ENCODE measurements around the gene BPIFB6. TPM values are rescaled to one million over a fixed set of nuclear protein-coding genes. Genes with fewer than 3 reads are reported as not detected.
A peak's percentile ranks its signal among the peaks of the same experiment; 100 is the strongest.

The BPIFB6 gene, protein sequence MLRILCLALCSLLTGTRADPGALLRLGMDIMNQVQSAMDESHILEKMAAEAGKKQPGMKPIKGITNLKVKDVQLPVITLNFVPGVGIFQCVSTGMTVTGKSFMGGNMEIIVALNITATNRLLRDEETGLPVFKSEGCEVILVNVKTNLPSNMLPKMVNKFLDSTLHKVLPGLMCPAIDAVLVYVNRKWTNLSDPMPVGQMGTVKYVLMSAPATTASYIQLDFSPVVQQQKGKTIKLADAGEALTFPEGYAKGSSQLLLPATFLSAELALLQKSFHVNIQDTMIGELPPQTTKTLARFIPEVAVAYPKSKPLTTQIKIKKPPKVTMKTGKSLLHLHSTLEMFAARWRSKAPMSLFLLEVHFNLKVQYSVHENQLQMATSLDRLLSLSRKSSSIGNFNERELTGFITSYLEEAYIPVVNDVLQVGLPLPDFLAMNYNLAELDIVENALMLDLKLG
- total RNA-seq (2014; rRNA removed; shearing (Covaris generic)) = not detected in 2 replicates
- polyA plus RNA-seq (2015; cell fraction: cytosol; rRNA removed) = not detected in 2 replicates
- not detected in 2 replicates for polyA plus RNA-seq (2015; cell fraction: nucleus; rRNA removed)

DNA sequence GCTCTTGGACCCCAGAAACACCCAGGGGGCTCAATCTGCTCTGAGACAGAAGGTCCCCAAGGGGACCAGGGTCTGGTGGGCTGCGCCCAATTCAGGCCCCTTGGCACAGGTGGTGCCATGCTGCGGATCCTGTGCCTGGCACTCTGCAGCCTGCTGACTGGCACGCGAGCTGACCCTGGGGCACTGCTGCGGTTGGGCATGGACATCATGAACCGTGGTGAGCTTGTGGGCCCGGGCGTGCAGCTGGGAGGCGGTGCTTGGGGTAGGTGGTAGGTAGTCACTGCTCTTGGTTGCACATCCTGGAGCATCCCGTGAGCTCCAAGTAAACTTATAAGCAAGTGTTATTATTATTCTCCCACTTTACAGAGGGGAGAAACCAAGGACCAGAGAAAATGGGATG, at the start of gene BPIFB6:
TSS of gene BPIFB6 (plus strand) at position 118 of the 400 bp plus-strand sequence. CDS start at position 118, 0 bp downstream.
- no peak for DNase-seq (ENCODE audit: low read depth, low spot score)
- in situ Hi-C loops (cut with HindIII; ENCODE audit: low pct_unique_long_range_greater_than_20kb, low sequenced_read_pairs) = no loop called here

DNA sequence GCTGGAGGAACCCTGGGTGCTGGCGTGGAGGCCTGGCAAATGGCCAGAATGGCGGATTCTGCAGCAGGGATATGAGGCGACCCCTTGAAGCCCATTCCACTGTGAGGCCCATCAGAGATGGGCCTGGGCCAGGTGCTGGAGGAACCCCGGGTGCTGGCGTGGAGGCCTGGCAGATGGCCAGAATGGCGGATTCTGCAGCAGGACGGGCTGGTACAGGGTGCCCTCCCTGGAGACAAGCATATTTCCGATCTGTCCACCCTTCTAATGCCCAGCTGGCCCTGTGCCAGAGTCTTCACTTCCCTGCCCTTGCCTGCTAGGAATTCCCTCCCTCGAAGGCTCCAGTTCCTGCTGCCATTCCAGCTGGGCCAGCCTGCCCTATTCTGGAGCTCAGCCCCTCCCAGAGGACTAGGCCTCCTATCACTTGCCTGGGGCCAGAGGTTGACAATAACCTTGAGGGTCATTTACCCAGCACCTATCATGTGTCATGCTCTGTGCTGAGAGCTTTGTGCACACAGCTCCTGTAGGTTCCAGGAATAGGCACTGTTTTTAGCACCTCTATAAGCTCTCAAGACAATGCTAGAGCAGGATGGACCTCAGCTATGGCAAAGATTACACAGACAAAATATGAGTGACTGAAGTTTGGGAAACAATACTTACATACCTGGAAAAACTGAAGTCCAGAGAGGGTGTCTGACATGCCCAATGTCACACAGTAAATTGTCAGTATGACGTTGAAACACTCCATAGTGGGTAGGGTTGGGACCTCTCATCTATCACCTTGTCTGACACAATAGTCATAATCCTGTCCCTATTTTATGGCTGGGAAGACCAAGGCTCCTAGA, 48.6 kb upstream of the BPIFB6 start:
- peak; percentile 17 for DNase-seq (ENCODE audit: low read depth, low spot score)
- in situ Hi-C loops (cut with HindIII; ENCODE audit: low pct_unique_long_range_greater_than_20kb, low sequenced_read_pairs) = no loop called here

DNA sequence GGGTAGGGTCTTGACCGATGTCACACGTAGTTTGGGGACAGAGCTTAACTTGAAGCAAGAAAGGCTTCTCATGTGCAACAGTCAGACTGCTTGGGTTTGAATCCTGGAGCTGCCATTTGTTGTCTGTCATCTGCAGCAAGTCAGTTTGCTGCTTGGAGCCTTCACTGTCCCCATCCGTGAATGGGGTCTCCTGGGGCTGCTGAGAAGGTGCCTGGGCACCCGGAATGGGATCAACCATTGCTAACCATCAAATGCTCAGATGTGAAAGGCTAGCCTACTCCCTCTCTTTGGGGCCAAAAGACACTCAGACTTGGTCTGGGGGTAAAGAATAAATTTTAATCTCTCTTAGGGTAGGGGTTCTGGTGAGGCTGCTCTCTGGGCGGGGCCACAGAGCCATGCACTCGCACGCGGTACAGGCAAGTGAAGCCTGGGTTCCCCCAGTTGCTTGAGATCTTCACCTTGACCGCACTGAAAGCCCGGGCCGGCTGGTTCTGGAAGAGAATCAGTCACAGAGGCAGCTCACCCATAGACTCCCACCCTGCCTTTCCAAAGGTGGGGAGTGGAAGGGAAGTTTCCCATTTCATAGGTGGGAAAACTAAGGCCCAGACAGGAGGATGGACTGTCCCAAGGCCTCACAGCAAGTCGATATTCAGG, 47.9 kb upstream of the BPIFB6 start:
- in situ Hi-C loops (cut with HindIII; ENCODE audit: low pct_unique_long_range_greater_than_20kb, low sequenced_read_pairs) = no loop called here
- no peak for DNase-seq (ENCODE audit: low read depth, low spot score)

DNA sequence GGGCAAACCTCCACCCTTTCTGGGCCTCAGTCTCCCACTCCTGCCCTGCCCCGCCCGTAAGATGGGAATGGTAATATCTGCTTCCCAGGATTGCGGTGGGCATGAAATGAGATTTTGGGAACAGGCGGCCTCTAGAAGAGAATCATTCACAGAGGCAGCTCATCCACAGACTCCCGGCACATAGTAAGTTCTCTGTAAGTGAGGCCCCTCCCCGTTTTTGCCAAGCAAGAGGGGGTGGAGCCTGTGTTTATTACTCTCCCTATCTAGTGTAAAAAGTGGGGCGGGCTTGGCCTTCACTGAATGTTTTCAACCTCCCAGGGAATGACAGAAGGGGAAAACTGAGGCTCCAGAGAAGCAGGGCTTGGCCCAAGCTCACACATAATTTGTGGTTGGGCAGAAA, 47.3 kb upstream of the BPIFB6 start:
- in situ Hi-C loops (cut with HindIII; ENCODE audit: low pct_unique_long_range_greater_than_20kb, low sequenced_read_pairs) = no loop called here
- peak; percentile 49 for DNase-seq (ENCODE audit: low read depth, low spot score)

DNA sequence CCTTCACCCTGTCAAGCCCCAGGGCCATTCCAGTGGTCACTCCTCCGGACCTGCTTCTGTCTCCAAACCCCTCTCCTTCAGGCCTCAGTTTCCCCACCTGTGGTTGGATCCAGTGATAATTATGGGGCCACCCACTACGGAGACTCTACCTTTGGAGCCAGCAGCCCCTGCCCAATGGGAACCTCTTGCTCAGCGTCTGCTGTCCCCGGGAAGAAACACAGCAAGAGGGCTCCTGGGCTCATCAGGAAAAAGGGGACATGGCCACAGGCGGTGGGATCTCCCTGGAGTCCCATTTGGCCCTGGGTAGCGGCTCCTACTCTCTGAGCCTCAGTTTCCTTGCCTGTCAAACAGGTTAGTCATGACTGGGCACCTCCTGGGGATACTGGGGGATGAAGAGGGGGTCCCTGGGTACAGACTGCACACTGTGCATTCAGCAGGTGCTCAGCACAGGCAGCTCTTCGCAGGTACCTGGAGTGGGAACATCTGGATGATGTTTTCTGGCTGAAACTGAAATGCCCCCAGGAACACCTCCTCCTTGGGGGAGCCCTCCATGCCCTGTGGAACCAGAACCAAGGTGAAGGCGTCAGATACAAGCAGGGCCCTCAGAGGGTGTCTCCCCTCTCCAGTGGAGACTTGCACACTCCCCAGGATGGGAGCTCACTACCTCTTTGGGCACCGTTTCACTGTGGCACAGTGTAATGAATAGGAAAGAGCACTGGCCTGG, 46.7 kb upstream of the BPIFB6 start:
- no peak for DNase-seq (ENCODE audit: low read depth, low spot score)

DNA sequence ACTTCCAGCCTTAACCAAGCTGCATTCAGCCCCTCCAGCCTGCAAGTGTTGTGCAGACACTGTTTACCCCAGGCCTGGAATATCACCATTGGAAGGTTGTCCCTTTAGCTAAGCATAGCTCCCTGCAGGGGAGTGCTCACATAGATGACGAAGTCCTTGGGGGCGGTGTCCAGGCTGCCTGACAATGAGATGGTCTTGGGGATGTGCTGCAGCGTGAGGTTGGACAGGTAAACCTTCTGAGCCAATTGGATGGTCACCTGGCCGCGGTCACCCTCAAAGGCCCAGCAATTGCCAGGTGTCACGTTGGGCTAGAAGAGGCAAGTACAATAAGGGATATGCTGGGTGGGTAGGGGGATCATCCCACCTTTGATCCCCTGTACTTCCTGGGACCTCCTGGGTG, 45.9 kb upstream of the BPIFB6 start:
- DNase-seq (ENCODE audit: low read depth, low spot score) = no peak
- in situ Hi-C loops (cut with HindIII; ENCODE audit: low pct_unique_long_range_greater_than_20kb, low sequenced_read_pairs) = no loop called here

More for the DNA sequence above, 46.7 kb upstream of the BPIFB6 start:
- in situ Hi-C loops (cut with HindIII; ENCODE audit: low pct_unique_long_range_greater_than_20kb, low sequenced_read_pairs) = no loop called here

DNA sequence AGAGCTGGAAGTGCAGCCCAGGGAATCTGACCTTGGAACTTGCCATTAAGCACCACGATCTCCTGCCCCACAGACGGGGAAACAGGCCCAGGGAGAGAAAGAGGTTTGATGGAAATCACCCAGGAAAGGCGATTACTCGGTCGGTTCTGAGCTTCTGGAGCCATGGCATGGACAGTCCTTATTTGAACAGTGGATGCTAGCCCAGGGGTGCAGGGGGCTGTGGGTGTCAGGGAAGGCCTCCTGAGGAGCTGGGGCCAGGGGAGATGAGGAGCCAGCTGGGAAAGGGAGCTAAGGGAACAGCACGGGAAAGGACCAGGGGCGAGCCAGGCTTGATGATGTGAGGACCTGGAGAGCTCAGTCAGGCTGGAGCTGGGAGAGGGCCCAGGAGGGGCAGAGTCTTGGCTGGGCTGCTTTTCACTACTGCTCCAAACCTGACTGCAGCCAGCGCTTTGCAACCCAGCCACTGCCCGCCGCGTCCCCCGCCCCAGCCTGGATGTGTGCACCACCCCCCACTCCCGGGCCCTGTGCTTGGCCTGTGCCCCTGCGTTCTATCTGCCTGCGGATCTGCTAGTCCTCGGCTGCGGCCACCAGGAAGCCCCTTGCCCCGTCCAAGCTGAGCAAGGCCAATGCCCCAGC, 45.0 kb upstream of the BPIFB6 start:
- in situ Hi-C loops (cut with HindIII; ENCODE audit: low pct_unique_long_range_greater_than_20kb, low sequenced_read_pairs) = no loop called here
- no peak for DNase-seq (ENCODE audit: low read depth, low spot score)

DNA sequence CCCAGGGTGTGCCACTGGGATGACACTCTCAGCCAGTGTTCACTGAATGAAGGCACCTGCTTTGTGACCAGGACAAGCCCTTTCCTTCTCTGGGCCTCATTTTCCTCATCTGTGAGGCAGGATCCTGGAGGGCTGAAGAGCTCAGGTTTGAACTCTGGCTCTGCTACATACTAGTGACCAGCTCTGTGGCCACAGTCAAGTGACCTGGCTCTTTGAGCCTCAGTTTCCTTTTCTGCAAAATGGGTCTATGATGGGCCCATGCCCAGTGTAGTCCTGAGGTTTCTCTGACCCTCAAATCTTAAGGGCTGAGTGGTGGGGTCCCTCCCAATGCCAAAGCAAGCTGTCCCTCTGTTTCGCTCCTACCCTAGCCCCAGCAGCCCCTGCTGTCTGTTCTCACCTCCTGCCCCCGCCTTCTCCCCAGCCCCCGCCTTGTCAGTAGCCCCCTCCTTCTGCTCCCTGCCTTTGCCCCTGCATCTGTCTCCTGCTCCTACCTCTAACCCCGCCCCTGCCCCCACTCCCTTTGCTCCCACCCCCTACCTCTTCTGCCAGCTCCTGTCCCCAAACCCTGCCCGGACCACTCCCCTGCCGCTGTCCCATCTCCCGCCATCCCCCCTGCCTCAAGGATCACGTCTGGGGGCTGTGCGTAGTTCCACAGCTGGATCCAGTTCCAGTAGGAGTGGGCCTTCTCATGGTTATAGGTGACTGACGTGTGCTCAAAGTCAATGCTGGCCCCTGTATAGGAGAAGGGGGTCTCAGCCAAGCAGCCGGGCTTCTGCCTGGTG, 44.2 kb upstream of the BPIFB6 start:
- in situ Hi-C loops (cut with HindIII; ENCODE audit: low pct_unique_long_range_greater_than_20kb, low sequenced_read_pairs) = no loop called here
- DNase-seq (ENCODE audit: low read depth, low spot score) = no peak

DNA sequence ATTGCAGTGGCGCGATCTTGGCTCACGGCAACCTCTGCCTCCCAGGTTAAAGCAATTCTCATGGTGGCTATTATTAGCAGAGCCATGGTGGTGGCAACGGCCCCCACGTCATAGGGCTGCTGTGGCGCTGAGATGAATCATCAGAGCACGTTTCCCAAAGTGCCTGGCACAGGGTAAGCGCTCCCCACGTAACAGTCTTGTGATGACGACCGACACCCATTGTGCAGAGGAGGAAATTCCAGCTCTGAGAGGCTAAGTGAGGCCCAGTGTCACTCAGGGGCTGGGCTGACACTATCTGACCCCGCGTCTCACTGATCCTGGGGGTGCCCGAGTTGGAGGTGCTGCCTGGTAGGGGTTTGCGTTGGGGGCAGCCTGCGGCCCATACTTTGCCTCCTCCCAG, 43.4 kb upstream of the BPIFB6 start:
- DNase-seq (ENCODE audit: low read depth, low spot score) = peak; percentile 36
- in situ Hi-C loops (cut with HindIII; ENCODE audit: low pct_unique_long_range_greater_than_20kb, low sequenced_read_pairs) = no loop called here

DNA sequence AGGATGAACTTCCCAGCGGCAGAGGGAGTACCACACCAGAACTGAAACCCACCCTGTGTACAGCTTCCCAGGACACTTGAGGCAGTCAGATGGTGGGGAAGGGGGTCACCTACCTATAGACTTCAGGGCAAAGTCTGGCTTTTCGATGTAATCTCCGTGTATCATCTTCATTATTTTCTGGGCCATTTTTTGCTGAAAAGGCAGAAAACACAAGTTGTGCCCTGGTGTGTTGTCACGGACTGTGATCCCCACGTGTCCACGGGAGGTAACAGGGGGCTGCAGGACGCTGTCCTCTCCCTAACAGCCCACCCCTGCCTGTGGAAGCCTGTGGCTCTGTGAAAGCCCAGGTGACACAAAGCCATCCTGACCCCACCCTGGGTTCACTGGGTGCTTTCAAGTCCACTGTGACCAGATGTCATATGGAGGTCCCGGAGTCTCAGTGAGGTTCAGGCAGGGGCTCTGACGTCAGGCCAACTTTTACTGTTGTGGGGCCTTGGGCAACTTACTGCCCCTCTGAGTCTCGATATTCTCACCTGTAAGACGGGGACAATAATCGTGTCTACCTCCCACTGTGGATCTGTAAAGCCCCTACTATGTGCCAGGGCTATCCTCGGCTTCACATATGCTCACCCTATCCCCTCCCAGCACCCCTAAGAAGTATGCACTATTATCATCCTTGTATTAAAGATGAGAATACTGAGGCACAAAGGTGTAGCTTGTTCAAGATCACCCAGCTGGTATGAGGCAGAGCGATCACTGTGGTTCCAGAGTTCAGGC, 41.8 kb upstream of the BPIFB6 start:
- DNase-seq (ENCODE audit: low read depth, low spot score) = no peak
- in situ Hi-C loops (cut with HindIII; ENCODE audit: low pct_unique_long_range_greater_than_20kb, low sequenced_read_pairs) = no loop called here

DNA sequence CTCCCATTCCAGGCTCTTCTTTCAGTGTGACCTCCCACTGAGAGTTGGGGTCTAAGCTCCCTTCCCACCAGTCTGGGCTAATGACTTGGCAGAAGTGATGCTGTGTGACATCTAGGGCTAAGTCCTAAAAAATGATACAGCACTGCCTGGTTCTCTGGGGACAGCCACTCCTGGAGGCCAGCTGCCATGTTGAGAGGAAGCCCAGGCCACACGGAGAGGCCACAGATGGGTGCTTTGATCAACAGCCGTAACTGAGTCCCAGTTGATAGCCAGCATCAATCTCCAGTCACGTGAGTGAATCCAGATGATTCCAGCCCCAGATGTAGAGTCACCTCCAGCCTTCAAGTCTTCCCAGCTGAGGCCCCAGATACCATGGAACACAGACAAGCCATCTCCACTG, 41.0 kb upstream of the BPIFB6 start:
- no peak for DNase-seq (ENCODE audit: low read depth, low spot score)

DNA sequence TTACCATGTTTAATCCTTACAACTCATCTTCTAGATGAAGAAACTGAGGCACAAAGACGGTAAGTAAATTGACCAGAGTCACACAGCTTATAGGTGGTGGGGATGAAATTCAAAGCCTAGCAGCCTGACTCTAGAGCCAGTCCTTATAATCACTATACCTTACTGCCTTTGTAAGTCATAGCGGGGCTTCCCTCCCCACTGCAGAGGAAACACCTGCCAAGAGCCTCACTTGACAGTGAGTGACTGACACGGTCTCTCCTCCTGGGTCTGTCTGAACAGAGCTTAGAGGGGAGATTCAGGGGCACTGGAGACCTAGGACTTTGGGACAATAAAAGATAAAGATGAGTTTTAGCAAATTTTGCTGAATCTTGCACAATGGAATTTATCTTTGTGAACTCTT, 40.1 kb upstream of the BPIFB6 start:
- DNase-seq (ENCODE audit: low read depth, low spot score) = no peak
- in situ Hi-C loops (cut with HindIII; ENCODE audit: low pct_unique_long_range_greater_than_20kb, low sequenced_read_pairs) = no loop called here

More for the DNA sequence above, 41.0 kb upstream of the BPIFB6 start:
- in situ Hi-C loops (cut with HindIII; ENCODE audit: low pct_unique_long_range_greater_than_20kb, low sequenced_read_pairs) = no loop called here

DNA sequence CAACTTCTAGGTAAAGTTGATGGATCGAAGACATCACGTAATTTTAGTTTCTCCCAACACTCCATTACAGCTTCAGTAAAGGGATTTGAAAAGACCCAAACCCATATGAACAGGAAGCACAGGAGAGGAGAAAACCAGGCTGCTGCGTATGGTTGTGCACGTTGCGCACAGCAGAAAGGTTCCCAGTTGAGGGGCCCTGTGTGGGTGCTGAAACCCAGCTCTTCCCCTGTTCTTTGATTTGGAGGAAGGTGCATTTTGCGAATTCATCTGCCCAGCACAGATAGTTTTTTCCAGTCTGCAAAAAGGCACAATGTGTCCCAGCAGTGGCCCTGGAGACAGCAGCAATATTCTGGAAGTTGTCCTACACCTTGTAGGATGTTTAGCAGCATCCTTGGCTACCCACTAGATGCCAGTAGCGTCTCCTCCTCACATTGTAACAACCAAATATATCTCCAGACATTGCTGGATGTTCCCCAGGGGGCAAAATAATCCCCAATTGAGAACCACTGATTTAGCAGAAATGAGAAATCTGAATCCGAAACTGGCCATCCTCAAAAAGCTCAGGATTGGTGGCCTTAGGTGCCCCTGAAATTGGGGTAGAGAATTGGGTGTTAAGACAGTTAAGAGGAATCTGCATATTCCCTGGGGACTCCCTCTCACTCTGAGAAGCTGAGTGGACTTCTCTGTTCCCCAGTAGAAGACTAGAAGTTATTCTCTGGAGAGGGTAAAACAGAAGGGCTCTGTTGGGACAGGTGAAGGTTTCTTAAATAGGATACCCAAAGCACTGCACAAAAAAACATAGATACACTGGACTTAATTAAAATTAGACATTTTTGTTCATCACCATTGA, 39.4 kb upstream of the BPIFB6 start:
- DNase-seq (ENCODE audit: low read depth, low spot score) = no peak
- in situ Hi-C loops (cut with HindIII; ENCODE audit: low pct_unique_long_range_greater_than_20kb, low sequenced_read_pairs) = no loop called here

DNA sequence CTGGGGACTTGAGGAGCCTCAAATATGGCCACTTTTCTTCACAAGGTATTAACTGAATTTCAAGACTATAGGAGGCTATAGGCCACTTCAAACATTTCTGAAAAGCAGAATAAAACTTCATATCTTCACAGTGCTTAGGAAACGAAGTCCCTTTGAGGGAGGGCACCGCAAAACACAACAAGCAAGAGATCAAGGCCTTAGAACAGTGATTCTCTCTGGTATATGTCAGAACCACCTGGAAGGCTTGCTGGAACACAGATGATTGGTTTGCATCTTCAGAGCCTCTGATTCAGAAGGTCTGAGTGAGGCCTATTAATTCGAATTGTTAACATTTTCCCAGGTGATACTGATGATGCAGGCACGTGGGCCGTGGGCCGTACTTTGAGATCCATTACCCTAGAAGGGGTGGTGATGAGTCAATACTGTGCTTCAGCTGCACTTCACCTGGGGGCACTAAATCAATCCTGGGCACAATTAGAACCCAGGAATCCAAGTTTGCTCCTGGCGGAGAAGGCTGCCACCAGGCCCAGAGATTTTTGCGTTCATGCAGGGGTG, 37.9 kb upstream of the BPIFB6 start:
- in situ Hi-C loops (cut with HindIII; ENCODE audit: low pct_unique_long_range_greater_than_20kb, low sequenced_read_pairs) = no loop called here
- no peak for DNase-seq (ENCODE audit: low read depth, low spot score)

Data from SK-MEL-5 (cell line).